Measurements from ENCODE around the gene SHKBP1.
A peak's percentile ranks its signal among the peaks of the same experiment; 100 is the strongest.
"Not testable (repeated sequence)": the region's sequence is repeated elsewhere in the genome, so short reads cannot be mapped to it uniquely, and the experiment has no call there.

The SHKBP1 gene

DNA sequence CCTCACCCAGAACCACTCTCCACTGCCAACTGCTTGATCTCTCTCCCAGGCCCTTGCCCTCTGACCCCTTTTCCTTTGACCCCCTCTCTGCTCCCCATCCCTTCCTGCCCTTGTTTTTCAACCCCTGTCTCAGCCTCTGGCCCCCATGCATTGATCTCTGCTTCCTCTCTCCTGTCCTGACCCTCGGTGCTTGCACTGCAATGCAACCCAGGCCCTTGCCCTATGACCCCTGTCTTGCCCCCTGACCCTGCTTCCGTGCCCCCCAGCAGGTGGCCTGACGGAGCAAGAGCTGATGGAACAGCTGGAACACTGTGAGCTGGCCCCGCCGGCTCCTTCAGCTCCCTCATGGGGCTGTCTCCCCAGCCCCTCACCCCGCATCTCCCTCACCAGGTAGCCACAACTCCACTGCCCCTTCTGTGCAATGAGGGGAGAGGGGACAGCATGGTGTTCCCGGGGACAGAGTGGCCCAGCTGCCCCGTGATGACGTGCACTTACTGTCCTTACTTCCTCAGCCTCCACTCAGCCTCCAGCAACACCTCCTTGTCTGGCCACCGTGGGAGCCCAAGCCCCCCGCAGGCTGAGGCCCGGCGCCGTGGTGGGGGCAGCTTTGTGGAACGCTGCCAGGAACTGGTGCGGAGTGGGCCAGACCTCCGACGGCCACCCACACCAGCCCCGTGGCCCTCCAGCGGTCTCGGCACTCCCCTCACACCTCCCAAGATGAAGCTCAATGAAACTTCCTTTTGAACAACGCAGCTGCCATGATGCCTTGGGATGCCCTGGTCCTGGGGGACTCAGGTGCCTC lies 14.0 kb downstream of the SHKBP1 start:
- TF ChIP-seq, protein P1, sequence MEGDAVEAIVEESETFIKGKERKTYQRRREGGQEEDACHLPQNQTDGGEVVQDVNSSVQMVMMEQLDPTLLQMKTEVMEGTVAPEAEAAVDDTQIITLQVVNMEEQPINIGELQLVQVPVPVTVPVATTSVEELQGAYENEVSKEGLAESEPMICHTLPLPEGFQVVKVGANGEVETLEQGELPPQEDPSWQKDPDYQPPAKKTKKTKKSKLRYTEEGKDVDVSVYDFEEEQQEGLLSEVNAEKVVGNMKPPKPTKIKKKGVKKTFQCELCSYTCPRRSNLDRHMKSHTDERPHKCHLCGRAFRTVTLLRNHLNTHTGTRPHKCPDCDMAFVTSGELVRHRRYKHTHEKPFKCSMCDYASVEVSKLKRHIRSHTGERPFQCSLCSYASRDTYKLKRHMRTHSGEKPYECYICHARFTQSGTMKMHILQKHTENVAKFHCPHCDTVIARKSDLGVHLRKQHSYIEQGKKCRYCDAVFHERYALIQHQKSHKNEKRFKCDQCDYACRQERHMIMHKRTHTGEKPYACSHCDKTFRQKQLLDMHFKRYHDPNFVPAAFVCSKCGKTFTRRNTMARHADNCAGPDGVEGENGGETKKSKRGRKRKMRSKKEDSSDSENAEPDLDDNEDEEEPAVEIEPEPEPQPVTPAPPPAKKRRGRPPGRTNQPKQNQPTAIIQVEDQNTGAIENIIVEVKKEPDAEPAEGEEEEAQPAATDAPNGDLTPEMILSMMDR (IDR thresholded peaks at IDR 0.05; ENCODE audit: low read depth, low read length, missing control alignments): no peak
- in situ Hi-C loops (cut with HindIII; ENCODE audit: low sequenced_read_pairs): no loop called here
- no peak for DNase-seq (ENCODE audit: low read depth)
- no peak overlapping the region for H3K4me3 ChIP-seq (ENCODE audit: low read depth, low read length)

DNA sequence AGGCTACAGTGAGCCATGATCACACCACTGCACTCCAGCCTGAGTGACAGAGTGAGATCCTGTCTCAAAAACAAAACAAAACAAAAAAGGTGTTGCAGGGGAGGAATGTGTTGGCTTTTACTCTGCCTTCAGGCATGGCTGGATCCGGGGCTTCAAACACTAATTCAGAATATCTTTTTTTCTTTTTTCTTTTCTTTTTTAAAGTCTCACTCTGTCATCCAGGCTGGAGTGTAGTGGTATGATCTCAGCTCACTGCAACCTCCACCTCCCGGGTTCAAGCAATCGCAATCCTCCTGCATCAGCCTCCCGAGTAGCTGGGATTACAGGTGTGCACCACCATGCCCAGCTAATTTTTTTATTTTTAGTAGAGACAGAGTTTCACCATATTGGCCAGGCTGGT lies 15.1 kb downstream of the SHKBP1 start:
- H3K4me3 ChIP-seq (ENCODE audit: low read depth, low read length); DNase-seq (ENCODE audit: low read depth); in situ Hi-C loops (cut with HindIII; ENCODE audit: low sequenced_read_pairs): not testable (repeated sequence)

DNA sequence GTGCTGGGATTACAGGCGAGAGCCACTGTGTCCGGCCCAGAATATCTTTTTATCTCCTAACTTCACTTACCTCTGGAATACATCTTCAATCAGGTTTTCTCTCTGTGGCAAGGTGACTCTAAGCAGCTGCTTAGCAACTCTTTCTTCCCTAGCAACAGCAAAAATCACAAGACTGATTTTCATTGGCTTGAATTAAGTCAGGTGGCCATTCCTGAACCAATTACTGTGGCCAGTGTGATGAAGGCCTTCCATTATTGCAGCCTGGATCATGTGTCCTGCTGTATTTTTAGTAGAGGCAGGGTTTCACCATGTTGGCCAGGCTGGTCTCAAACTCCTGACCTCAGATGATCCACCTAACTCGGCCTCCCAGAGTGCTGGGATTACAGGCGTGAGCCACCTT lies 15.5 kb downstream of the SHKBP1 start:
- in situ Hi-C loops (cut with HindIII; ENCODE audit: low sequenced_read_pairs): no loop called here
- TF ChIP-seq, protein P1 (IDR thresholded peaks at IDR 0.05; ENCODE audit: low read depth, low read length, missing control alignments): no peak
- H3K4me3 ChIP-seq (ENCODE audit: low read depth, low read length): no peak overlapping the region
- DNase-seq (ENCODE audit: low read depth): no peak

DNA sequence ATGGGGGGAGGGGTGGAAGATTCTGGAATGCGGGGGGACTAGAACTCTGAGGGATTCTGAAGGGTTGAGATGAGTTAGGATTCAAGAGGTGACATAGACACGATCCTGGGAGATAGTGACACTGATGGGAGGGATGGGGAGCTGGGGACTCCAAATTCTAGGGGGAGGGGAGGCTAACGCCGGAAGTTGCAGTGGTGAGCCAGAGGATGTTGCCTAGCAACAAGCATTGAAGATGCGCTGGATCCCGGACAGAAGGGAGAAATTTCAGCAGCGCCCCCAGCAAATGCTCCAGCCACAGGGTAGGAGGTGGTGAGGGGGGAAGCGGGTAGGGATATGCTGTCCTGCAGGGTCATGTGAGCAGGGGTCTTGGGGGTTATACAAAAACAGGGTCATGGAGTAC lies 17.6 kb downstream of the SHKBP1 start:
- H3K4me3 ChIP-seq (ENCODE audit: low read depth, low read length): no peak overlapping the region
- TF ChIP-seq, protein P1 (IDR thresholded peaks at IDR 0.05; ENCODE audit: low read depth, low read length, missing control alignments): no peak
- in situ Hi-C loops (cut with HindIII; ENCODE audit: low sequenced_read_pairs): no loop called here
- no peak for DNase-seq (ENCODE audit: low read depth)

DNA sequence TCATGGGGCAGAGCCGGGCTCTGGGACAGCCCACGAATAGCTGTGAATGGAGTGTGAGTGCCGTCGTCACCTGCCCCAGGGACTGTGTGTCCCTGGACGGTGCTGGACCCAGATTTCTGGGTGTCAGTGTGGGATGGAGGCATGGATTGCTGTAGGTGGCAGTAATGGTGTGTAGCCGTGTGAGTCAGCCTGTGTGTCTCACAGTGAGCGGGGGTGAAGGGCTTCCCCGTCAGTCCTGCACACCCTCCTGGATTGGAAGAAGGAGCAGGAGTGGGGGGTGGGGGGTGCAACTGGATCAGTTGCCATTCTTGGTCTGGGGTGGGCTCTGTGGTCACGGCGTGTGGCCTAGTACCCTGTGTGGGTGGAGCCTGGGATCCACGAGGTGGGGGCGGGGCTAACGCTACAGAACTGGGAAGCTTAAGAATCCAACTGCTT lies 18.0 kb downstream of the SHKBP1 start:
- no peak for DNase-seq (ENCODE audit: low read depth)
- in situ Hi-C loops (cut with HindIII; ENCODE audit: low sequenced_read_pairs): loop anchor here (5.0 kb wide), 1 partner anchor 43 kb away; no protein-coding TSS in a partner anchor
- no peak overlapping the region for H3K4me3 ChIP-seq (ENCODE audit: low read depth, low read length)

DNA sequence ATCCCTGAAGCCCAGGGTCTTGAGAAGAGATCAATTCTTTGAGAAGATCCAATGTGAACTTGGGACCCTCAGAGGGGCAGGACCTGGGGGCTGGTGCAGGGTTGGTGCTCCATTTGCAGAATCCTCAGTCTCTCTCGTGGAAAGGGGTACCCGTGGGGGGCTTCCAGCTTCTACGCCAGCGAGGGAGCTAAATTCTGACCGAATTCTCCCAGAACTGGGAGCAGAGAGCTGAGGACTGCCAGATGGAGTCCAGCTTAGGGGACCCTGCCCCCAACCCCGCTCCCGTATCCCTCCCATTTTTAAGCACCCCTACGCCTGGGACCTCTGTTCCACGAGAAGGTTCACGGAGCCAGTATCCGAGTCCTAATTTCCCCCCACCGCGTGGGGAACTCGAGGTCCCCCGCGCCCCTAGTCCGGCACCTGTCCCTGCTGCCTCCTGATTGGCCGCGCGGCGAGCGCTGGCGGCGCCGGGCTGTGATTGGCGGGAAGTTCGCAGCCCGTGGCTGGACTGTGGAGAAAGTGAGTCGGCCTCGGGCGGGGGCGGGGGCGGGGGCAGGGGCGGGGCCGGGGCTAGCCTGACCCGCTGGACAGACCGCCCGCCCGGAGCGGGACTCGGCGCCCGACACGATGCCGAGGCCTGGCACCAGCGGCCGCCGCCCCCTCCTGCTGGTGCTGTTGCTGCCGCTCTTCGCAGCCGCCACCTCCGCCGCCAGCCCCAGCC lies 20.1 kb downstream of the SHKBP1 start:
- peak overlapping the region; percentile 43 for H3K4me3 ChIP-seq (ENCODE audit: low read depth, low read length)
- DNase-seq (ENCODE audit: low read depth): no peak

More for the DNA sequence above, 18.0 kb downstream of the SHKBP1 start:
- TF ChIP-seq, protein P1 (IDR thresholded peaks at IDR 0.05; ENCODE audit: low read depth, low read length, missing control alignments): no peak

More for the DNA sequence above, 20.1 kb downstream of the SHKBP1 start:
- TF ChIP-seq, protein P1 (IDR thresholded peaks at IDR 0.05; ENCODE audit: low read depth, low read length, missing control alignments): no peak
- in situ Hi-C loops (cut with HindIII; ENCODE audit: low sequenced_read_pairs): loop anchor here (5.0 kb wide), 1 partner anchor 41 kb away; no protein-coding TSS in a partner anchor

Data from astrocyte of the cerebellum (primary cell).